A673 (cell line): ENCODE results near the gene GYG1.

Experiments used
- CTCF ChIP-seq: fragments of 300-800, 200-600 bp; sonication (generic); conservative IDR thresholded peaks from 2 replicates; pipeline ENCODE4 v1.5.1; 2017; ENCODE audit warnings: low read depth, mild to moderate bottlenecking, antibody characterized with exemption, low read length, moderate library complexity, mixed read lengths
- EZH2 ChIP-seq: fragments of 200-600 bp; sonication (generic); IDR thresholded peaks from 2 replicates; pipeline ENCODE4 v1.6.1; 2017; ENCODE audit warnings: borderline replicate concordance, low read depth, mild to moderate bottlenecking, mixed read lengths, antibody characterized with exemption, low read length; ENCODE audit not compliant: poor library complexity, severe bottlenecking

- TF ChIP-seq CTCF (no peak), EZH2 (no peak)
Measured at GRCh38 chr3:149001727-149002126, 10.4 kb downstream of the GYG1 start.
